Measurements from ENCODE around the gene PPARGC1A.

PPARGC1A gene

DNA sequence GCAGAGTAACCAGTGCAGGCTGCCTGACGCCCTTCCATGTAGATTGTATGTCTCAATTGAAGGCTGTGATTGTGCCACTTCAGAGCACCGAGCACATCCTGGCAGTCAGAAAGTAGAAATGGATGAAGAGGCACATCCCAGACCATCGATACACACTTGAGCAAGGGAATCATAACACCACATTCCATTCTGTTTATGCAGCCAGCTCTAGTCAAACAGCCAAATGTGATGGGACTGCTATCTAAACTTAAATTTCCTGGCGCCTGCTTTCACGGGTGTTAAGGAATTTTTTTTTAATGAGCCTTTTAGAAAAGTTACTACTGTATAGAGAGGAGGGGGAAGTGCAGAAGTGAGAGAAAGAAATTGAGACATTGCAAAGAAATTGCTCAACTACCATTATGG, 84.4 kb downstream of the PPARGC1A start:
- intact Hi-C loops (cut with DNase I) = no loop called here
- no peak for DNase-seq

DNA sequence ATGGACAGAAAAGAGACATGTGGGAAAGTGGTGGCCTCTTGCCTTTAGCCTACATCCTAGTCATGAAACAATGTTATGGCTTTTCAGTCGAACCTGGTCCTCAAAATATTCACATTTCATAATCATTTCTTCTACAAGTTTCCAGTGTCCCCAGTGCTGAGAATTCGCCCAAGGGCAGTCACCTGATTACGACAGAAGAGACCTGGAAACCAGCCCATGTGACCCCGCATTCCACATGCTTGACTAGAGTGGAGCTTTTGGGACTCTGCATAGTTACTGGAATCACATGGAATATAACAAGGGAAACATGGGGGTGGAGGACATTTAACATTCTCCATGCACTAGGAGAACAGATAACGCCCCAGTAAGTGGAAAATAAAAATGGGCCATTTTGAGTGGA, 100.1 kb downstream of the PPARGC1A start:
- DNase-seq = no peak
- intact Hi-C loops (cut with DNase I) = no loop called here

DNA sequence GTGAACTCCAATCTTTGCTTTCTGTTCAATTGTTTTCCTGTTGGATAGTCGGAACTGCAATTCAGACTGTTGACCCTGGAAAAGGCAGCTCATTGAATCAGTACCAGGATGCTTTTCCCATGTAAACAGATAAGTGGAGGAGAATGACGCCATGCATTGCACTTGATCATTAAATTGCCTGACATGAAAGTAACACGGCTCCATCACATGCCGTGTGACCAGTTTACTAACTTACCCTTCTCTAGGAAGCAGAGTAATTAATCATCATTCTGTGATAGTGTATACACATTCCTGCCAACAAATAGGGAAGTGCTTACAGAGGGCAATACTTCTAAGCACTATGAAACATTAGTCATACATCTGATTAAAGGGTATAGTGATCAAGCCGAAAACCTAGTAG, 101.4 kb downstream of the PPARGC1A start:
- no peak for DNase-seq
- intact Hi-C loops (cut with DNase I) = no loop called here

DNA sequence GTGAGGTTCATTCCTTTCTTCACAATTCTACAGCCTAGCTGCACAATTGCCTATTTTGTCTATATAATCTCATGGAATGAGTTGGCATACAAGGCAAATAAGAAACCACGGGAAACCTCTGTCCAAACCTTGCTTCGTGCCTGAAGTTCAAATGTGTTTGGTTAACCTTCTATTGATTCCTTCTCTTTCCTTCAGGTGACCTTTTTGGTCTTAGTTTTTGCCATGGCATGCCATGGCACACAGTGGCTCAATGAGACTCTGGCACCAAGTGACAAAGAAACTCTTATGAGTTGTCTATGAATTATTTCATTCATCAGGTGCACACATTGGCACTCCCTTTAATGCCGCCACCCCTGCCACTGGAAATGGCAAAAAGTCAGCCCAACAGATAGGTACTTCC, 101.8 kb downstream of the PPARGC1A start:
- intact Hi-C loops (cut with DNase I) = no loop called here
- no peak for DNase-seq

DNA sequence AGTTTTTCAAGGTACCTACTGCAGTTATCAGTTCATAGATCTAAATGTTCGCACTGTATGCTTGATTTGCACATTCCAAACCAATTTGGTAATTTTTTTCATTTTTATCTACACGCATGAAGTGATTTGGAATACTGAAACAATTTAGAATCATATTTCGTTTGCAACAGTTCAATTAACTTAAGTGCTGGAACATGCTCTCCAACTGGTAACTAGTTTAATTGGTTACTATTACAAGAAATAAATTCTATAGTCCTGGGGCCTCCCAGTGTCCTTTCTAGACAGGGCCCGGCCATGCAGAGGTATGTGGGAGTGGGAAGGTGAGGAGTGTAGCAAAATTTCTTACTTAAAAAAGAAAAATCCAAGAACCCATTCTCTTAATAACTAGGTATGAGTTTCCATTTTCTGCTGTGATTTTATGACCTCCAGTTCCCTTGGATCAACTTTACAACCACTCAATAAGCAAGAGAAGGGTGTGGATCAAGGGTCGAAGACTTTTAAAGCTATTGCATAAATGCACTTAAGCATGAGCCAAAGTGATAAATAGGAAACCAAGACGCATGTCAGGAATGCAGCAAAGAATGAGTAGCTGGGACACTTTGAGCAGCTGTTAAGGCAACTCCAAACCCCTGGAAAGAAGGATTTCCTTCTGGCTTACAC, 106.9 kb downstream of the PPARGC1A start:
- intact Hi-C loops (cut with DNase I) = no loop called here
- DNase-seq = no peak

DNA sequence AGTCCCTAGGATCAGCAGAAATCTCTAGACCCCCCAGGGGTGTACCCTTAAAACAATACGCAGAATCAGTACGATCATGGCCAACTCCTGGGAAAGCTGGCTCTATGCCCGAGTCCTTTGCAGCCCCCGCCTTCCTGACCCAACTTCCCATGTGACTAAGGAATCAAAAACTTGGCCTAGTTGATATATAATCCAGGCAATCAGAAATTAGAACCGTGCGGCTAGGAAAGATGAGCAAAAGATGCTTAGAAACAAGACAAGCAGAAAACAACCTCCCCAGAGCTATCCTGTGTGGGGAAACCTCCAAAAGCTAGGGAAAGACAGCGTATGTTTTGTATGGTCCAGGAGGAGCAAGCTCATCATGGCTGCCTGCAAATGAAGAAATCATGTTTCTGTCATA, 110.0 kb downstream of the PPARGC1A start:
- no peak for DNase-seq
- intact Hi-C loops (cut with DNase I) = no loop called here

DNA sequence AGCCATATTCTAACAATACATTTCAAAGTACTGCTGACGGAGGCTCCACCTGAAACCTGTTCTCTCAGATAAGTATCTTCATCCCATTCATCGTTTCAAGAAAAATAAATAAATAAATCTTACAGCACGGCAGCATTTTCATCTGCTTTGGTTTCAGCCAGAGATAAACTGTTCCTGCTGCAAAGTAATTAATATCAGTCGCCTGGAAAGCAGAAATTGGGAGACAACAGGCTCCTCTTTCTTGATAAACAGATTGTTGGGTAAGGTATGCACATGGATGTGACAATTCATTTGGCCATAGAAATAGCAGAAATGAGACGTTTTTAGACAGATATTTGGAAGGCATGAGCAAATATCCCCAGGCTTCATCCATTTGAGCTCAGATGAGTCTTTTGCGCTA, 110.4 kb downstream of the PPARGC1A start:
- intact Hi-C loops (cut with DNase I) = no loop called here
- no peak for DNase-seq

DNA sequence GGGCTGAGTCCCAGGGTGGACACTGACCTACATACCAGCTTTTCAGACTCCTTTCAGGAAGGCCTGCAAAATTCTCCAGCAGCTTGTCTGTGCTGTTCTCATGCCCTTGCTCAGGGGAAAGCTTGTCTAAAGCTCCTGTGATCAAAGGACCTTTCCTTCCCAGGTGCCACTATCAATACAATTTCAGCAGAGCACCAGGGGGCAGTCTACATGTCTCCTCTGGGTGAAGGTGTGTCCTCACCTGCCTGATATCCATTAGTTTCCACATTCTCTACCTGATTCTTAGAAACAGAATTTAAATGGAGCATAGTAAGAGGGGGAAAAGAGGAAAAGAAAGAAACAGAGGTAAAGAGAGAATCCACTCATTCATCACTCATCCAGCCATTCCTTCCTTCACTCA, 114.2 kb downstream of the PPARGC1A start:
- intact Hi-C loops (cut with DNase I) = no loop called here
- no peak for DNase-seq

DNA sequence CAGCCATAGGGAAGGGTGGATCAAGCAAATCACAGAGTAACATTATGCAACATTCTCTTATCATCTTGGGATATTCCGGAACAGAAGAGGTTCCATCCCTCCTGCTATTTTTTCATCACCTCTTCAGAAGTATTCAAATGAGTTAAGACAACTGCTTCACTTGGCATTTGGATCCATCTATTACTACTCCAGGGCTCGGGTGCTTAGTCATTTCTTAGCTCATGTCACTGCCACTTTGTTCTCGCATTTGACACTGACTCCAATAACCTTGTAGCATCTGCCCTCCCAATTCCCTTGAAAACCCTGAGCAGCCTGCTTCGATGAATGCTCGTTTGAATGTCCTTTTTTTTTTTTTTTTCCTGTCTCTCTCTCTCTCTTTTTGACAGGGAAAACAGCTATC, 114.9 kb downstream of the PPARGC1A start:
- intact Hi-C loops (cut with DNase I) = no loop called here
- peak in 15 of 42 donors; percentile 8 to 74 (median 28) for DNase-seq

DNA sequence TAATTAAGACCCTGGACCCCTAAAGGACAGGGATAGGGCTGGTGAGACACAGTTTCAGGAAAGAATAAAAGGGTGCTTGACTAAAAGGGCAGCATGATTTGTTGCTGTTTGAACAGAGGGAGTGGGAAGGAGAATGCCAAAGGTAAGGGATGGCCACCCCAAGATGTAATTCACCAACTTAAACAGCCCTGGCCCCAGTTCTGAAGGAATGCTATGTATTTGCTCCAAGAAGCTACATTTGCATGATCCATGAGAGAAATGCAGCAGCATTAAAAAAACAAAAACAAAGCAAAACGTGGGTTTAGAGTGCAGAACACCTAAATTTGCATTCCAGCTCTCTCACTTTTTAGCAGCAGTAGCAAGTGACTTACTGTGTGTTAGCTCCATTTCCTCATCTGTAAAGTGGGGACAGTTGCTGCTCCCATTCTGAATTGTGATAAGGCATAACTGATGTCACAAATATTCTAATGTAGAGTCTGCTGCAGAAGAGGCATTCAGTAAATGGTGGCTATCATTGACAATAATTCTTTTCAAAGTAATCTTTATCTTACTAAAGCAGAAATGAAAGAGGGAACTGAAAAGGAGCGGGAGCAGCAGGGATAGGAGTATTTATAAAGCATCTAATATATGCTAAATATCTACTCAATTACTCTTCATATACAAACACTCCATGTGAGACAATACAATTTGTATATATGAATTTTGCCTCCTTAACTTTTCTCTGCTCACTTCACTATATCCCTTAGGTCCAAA, 115.8 kb downstream of the PPARGC1A start:
- DNase-seq = no peak

DNA sequence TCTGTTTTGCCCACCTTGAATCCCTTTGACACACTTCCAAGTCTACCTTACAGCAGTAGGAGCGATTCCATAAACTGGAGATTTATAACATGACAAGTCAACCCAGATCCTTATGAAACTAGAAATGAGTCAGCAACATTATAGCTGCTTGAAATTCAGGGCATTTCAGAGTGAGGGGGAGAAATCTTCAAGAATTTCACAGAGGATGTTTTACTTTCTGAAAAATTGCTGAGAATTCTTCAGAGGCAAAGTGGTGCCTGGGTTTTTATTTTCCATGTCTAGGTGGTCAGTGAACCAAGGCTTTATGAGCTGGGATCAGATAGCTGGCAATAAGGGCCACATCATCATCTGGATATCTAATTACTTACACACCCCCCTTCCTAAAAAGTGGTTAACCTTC, 119.8 kb downstream of the PPARGC1A start:
- DNase-seq = peak in 1 of 42 donors; percentile 5
- intact Hi-C loops (cut with DNase I) = no loop called here

More for the DNA sequence above, 115.8 kb downstream of the PPARGC1A start:
- intact Hi-C loops (cut with DNase I) = no loop called here

DNA sequence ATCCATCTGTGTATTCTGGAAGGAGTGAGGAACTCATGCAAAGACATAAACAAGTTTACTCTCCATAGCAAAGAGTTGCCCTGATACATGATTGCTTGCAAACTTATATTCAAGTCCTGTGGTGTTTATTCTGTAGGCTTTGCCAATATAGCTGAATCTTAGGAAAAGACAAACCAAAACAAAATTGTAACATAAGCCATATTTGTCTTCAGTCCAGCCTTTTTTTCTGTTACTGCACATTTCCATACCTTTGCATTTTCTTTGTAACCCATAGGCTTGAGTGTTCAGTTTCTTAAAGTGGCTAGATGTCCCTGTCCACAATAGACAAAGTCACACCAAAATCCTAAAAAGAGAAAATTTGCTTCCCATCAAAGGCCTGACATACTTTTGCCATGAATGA, 120.4 kb downstream of the PPARGC1A start:
- no peak for DNase-seq

DNA sequence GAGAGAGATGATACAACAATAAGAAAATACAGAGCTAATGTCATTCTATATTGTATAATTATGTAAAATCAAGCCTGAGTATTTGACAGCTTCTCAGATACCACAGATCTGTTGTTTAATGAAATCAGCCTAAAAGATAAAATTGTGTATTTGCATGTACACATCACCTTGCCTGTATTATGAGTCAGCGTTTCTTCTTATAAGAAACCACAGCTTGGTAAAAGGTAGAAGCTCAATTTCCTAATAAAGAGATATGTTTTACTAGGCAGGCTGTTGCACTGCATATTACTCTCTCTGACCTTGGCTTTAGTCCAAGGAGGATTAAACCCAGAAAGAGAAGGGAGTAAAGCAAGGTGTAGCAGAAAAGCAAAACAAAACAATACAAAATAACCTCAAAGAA, 121.3 kb downstream of the PPARGC1A start:
- intact Hi-C loops (cut with DNase I) = no loop called here
- DNase-seq = no peak

More for the DNA sequence above, 120.4 kb downstream of the PPARGC1A start:
- intact Hi-C loops (cut with DNase I) = no loop called here

DNA sequence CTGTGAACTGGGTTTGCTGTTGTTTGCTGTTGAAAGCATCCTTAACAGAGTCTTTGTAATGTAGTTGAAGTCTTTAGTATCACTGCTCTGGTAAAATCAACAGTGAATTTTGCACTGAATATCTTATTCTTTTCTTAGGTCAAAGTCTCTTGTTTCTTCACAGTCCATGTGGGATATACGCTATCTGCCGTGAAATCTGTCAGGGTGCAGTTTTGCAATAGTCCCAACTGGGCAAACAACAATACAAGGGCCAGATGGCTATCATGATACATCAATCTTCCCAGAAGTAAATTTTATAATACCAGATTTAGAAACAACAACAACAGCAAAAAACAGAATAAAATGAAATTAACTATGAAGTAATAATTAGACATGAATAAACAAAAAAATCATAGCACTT, 123.5 kb downstream of the PPARGC1A start:
- intact Hi-C loops (cut with DNase I) = no loop called here
- no peak for DNase-seq

DNA sequence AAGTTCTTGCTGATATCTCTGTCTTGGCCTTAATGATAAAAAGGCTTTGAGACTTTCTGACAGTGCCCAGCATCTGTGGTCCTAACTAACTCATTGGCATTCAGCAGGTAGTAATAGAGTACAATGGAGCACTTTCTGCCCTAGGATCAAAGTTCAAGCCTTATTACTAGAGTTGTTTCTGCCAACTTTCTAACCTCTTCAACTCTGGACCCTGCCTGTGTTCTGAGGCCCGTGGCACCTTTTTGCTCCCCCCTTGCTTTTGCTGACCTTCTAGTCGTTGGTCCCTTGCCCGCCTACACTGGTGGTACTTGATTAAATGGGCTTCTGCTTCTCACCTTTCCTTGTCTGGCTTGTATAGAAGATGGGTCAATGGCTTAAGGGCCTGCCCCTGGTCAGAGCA, 126.3 kb downstream of the PPARGC1A start:
- intact Hi-C loops (cut with DNase I) = no loop called here

DNA sequence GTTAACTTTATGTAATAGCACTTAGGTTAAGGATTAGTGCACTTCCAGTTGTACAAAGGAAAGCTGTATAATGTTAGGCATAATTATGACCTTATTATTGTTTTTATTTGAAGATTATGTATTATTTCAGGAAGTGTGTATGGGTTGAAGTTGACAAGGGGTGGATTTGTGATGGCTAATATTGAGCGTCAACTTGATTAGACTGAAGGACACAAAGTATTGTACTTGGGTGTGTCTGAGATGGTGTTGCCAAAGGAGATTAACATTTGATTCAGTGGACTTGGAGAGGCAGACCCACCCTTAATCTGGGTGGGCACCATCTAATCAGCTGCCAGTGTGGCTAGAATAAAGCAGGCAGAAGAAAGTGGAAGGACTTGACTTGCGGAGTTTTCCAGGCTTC, 127.3 kb downstream of the PPARGC1A start:
- intact Hi-C loops (cut with DNase I) = no loop called here
- no peak for DNase-seq

More for the DNA sequence above, 126.3 kb downstream of the PPARGC1A start:
- DNase-seq = no peak

DNA sequence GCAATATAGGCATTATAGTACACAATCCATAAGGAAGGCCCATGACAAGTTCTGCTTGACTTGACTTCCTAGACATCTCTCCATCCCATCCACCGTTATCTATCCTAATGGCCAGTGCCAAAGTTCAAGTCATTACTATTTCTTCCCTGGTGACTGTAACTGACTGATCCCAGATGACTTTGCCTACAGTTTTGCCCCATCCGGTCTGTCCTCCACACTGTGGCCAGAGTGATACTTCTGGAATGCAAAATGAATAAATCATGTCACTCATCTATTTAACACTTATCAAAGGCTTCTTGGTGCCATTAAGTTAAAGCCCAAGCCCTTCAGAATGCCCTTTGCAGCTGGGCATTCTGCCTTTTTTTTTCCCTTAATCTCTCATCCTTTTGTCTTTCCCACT, 130.8 kb downstream of the PPARGC1A start:
- DNase-seq = no peak
- intact Hi-C loops (cut with DNase I) = no loop called here

DNA sequence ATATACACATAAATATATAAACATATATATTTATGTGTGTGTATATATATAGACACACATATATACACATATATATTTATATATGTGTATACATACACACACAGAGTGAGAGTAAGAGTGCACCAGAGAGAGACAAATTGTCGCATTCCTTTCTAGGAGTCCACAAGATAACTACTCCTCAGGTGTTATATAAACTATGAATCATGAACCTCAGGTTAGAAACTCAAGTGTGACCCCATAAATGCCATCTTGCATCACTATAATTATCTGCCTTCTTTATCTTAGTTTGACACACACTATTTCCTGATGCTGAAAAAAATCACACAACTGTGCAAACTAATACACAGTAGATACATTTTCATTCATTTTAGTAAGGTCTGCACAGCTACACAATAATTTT, 135.2 kb downstream of the PPARGC1A start:
- intact Hi-C loops (cut with DNase I) = no loop called here
- DNase-seq = no peak

DNA sequence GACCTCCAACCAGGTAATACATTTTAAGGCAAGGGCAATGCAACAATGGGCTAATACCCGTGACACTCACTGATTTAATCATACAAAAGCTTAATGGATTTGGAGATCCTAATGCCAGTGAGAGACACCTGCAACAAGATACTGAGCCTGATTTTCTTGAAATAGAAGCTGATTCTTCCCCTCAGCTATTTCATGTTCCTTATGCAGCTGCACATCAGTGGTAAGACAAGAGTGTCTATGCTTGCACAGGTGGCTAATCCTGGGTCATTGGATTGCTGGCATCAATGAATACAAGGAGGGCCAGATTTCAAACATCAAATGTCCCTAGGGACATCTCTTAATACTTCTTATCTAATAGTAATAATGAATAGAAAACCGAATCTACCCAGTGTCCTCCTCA, 139.7 kb downstream of the PPARGC1A start:
- no peak for DNase-seq
- intact Hi-C loops (cut with DNase I) = no loop called here

DNA sequence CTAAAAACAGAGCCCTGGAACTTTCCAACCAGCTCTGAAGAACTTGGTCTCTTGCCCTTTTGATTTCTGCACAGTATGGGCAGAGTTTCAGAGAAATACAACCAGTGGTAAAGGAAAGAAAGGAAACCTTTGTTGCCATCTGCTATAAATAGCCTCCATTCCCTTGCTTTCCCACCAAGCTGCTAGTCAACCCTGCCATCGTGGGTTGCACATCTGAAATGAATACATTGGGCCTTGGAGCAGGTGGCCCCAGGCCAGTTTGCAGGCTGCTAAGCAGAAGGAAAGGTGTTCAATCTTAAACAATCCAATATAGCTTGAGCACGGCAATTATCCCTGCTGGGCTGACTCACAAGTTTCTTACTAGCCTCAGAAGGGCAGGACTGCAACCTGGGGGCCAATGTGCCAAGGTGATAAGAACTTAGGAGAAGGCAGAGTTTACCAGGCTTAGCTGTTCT, 142.5 kb downstream of the PPARGC1A start:
- peak in 24 of 42 donors; percentile 2 to 67 (median 24) for DNase-seq
- intact Hi-C loops (cut with DNase I) = no loop called here

DNA sequence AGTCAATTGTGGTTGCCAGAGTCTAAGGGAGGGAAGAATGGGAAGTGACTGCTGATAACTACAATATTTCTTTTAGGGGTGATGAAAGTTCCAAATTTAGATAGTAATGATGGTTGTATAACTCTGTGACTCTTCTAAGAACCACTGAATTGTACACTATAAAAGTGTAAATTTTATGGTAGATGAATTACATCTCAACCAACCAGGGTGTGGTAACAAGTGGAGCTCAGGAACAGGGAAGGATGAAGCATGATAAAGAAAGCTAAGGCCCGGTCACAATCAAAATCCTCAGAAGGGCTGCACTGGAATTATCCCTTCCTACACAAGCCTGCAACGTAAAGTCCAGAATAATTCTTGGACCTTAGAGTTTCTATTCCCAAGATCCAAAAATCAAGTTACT, 143.2 kb downstream of the PPARGC1A start:
- intact Hi-C loops (cut with DNase I) = no loop called here
- no peak for DNase-seq

Data from head of caudate nucleus (tissue), 42 donors.